BJ (cell line): ENCODE measurements around the gene NIFK. TPM values are rescaled to one million over a fixed set of nuclear protein-coding genes. Genes with fewer than 3 reads are reported as not detected.
A peak's percentile ranks its signal among the peaks of the same experiment; 100 is the strongest.

Experiments used
- CTCF ChIA-PET: fragments of 350-600 bp; formaldehyde crosslinking; extraction: SDS; loops from one replicate; lab custom pipeline; 2021; ENCODE audit warnings: antibody characterized with exemption, inconsistent platforms; lab: Yijun Ruan, JAX
- POLR2A ChIA-PET: fragments of 300-600 bp; sonication (Branson Sonifier 250); formaldehyde crosslinking; extraction: SDS; loops from one replicate; lab custom pipeline; 2021; ENCODE audit warnings: antibody characterized with exemption; lab: Charles Lee
- DNase-seq: peaks from one replicate; pipeline ENCODE4 v3.0.0-alpha.2; 2011; ENCODE audit warnings: low read depth
- H3K27me3 ChIP-seq: 2 replicates; pipeline ENCODE4 v1.6.0; 2011; ENCODE audit warnings: low read length; ENCODE audit not compliant: control insufficient read depth, insufficient read depth
- H3K36me3 ChIP-seq: 2 replicates; pipeline ENCODE4 v1.5.1; 2011; ENCODE audit warnings: low read length; ENCODE audit not compliant: control insufficient read depth, insufficient read depth
- H3K4me3 ChIP-seq: 2 replicates; pipeline ENCODE4 v1.5.1; 2011; ENCODE audit warnings: low read depth, mild to moderate bottlenecking, control low read depth, low read length
- polyA minus RNA-seq: library from RNA; depleted of rRNA, polyadenylated mRNA; stranded (reverse); fragments of >200 nt; gene quantifications from 2 replicates; pipeline ENCODE4 v1.2.3, GENCODE V29; 2011; rRNA and poly(A)+ RNA removed
- polyA plus RNA-seq: library from polyadenylated mRNA; depleted of rRNA; stranded (reverse); fragments of >200 nt; gene quantifications from 2 replicates; pipeline ENCODE4 v1.2.3, GENCODE V29; 2011; rRNA removed
- TF ChIP-seq, protein P1 (sequence below): IDR thresholded peaks from 2 replicates; pipeline ENCODE4 v1.5.1; 2011; ENCODE audit warnings: low read depth, mild to moderate bottlenecking, control low read depth, inconsistent platforms, low read length, moderate library complexity; ENCODE audit not compliant: insufficient read depth

NIFK gene
- polyA plus RNA-seq (12.4 and 29.1 TPM in 2 replicates), polyA minus RNA-seq (5.2 and 9.6 TPM in 2 replicates)

DNA sequence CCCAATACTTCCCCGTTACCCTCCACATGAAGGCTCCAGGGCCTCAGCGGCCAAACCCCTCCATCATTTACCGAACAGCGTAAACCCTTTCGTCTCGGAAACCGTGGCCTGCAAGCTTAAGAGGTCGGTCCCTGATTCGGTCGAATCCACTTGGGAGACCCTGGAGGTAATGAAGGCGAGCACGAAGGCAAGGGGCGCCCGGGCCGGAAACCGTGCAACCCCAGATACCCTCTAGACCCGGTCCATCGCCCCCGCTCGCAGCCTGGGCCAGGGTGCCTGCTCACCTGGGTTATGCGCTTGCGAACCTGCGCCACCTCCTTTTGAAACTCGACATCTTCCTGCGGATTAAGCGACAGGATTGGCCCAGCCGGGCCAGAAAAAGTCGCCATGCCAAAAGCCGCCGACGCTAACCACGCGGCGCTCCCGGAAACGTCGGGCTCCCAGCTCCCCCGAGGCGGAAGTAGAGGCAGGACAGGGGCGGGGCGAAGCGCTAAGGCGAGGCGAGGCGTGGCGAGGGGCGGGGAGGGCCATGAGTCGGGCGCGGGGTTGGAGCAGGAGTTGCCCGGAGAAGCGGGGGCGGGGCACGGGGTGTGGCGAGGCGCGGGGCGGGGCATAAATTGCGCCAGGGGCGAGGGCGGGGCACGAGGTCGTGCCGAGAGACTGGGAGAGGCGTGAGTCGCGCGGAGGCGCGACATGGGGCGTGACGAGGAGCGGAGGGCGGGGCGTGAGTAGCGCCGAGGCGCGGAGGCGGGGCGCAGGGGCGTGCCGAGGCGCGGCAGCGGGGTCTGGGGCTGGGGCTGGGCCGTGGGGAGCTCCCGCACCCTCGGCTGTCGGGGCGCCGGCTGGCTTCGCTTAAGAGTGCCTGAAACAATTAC lies at the start of gene NIFK:
TSS of gene NIFK (minus strand) at position 414 of the 875 bp plus-strand sequence. CDS start at position 389, 25 bp downstream.
- H3K4me3 ChIP-seq = peak within 1 kb of the TSS; percentile 87
- CTCF ChIA-PET = interaction anchor here (0.6 to 1.3 kb wide), 4 partner anchors 10 to 206 kb away, joined by 3 to 4 read pairs (median 4); partner anchors contain the start of genes CLASP1 and RNU4ATAC

DNA sequence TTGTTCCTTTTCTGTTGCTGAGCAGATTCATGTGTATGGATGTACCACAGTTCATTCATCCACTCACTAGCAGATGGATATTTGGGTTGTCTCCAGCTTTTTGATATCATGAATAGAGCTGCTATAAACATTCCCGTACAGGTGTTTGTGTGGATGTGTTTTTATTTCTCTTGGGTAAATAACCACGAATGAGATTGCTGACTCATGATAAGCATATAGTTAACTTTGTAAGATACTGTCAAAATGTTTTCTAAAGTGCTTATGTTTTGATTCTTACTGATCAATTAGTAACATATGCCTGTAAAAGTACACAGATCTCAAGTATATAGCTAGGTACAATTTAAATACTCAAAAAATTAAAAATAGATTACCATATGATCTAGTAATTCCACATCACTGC lies 46.5 kb upstream of the NIFK start:
- no peak for DNase-seq
- no peaks in the 10 kb centered on the region for H3K36me3 ChIP-seq
- H3K27me3 ChIP-seq = peaks cover 4% of the 10 kb centered on the region
- no peak overlapping the region for H3K4me3 ChIP-seq
- POLR2A ChIA-PET = no interaction called here
- TF ChIP-seq, protein P1, sequence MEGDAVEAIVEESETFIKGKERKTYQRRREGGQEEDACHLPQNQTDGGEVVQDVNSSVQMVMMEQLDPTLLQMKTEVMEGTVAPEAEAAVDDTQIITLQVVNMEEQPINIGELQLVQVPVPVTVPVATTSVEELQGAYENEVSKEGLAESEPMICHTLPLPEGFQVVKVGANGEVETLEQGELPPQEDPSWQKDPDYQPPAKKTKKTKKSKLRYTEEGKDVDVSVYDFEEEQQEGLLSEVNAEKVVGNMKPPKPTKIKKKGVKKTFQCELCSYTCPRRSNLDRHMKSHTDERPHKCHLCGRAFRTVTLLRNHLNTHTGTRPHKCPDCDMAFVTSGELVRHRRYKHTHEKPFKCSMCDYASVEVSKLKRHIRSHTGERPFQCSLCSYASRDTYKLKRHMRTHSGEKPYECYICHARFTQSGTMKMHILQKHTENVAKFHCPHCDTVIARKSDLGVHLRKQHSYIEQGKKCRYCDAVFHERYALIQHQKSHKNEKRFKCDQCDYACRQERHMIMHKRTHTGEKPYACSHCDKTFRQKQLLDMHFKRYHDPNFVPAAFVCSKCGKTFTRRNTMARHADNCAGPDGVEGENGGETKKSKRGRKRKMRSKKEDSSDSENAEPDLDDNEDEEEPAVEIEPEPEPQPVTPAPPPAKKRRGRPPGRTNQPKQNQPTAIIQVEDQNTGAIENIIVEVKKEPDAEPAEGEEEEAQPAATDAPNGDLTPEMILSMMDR = no peak
- CTCF ChIA-PET = no interaction called here

More for the DNA sequence above, at the start of gene NIFK:
- peak; percentile 82 for DNase-seq
- POLR2A ChIA-PET = interaction anchor here (0.7 to 1.4 kb wide), 3 partner anchors 9 to 205 kb away, joined by 11 to 29 read pairs (median 17); partner anchors contain the start of gene RNU4ATAC
- TF ChIP-seq, protein P1 = no peak
- Histone ChIP-seq H3K27me3 (no peaks in the 10 kb centered on the region; the same call in 1 of the 2 replicates), H3K36me3 (peaks cover 3% of the 10 kb centered on the region; the same call in 1 of the 2 replicates)

DNA sequence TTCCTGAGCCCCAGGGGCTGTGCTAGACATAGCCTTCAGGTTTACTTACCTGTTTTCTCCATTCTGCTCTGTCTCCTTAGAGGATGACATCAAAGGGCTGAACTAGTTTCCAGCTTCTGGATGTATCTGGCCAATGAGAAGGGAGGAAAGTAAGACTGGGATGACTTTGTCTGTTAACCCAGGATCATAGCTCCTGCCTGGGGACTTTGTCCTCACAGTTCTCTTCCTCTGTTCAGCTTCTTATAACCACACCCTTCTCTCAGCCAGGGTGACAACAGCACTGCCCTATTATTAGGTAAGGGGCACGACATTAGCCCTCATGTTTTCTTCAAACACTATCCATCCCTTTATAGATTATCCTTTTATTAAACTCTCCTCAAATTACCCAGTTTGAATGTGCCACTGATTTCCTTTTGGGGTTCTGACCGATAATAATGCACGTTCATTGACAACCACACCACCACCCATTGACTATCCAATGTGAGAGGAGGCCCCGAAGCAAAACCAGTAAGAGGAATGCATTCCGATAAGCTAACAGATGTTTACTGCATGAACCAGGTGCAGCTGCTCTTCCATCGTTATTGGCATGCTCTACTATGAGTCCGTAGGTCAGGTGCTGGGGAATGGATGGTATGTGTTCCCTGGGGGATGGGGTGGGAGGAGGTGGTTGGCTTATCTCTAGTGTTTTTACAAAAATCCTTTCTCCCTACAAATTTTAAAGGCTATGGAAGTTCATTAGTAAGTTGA lies 42.2 kb upstream of the NIFK start:
- Histone ChIP-seq H3K4me3 (no peak overlapping the region), H3K27me3 (peaks cover 6% of the 10 kb centered on the region), H3K36me3 (no peaks in the 10 kb centered on the region)
- TF ChIP-seq, protein P1 = no peak
- no peak for DNase-seq
- POLR2A ChIA-PET = no interaction called here
- CTCF ChIA-PET = interaction anchor here (0.9 to 1.1 kb wide), 2 partner anchors 13 to 32 kb away, joined by 3 read pairs; no protein-coding TSS in a partner anchor

DNA sequence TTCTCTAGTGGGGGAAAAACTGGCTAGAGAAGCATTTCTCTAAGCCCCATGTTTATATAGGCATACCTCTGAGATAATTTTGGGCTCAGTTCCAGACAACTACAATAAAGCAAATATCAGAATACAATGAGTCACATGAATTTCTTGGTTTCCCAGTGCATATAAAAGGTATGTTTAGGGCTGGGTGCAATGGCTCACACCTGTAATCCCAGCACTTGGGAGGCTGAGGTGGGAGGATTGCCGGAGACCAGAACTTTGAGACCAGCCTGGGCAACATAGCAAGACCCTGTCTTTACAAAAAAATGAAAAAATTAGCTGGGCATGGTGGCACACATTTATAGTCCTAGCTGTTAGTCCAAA lies 41.0 kb upstream of the NIFK start:
- DNase-seq = no peak
- TF ChIP-seq, protein P1 = no peak
- Histone ChIP-seq H3K36me3 (no peaks in the 10 kb centered on the region), H3K27me3 (peaks cover 6% of the 10 kb centered on the region), H3K4me3 (no peak overlapping the region)
- ChIA-PET CTCF (interaction anchor here (1.1 kb wide), 1 partner anchor 34 kb away, joined by 3 read pairs; no protein-coding TSS in a partner anchor), POLR2A (no interaction called here)
